HL-60 (cell line): ENCODE results near the gene NRXN3.

Source experiments
- DNase-seq, 2 experiments: peaks; one replicate each; pipeline ENCODE4 v3.0.0-alpha.2; 2010 to 2020; ENCODE audit warnings: low read depth in 1 of 2, low spot score in 1 of 2
- H3K27ac ChIP-seq: fragments of 250-450 bp; sonication (Bioruptor Pico); replicated peaks from 2 replicates; pipeline ENCODE4 v1.5.1; 2020; ENCODE audit warnings: mild to moderate bottlenecking, moderate library complexity
- H3K27me3 ChIP-seq: fragments of 250-450 bp; sonication (Bioruptor Pico); 2 replicates; pipeline ENCODE4 v1.5.1; 2021; ENCODE audit warnings: mild to moderate bottlenecking, moderate library complexity; ENCODE audit not compliant: insufficient read depth, poor library complexity, severe bottlenecking
- H3K4me3 ChIP-seq: replicated peaks from 2 replicates; pipeline ENCODE4 v1.5.1; 2011; ENCODE audit warnings: mild to moderate bottlenecking, control low read depth, low read length; ENCODE audit not compliant: insufficient read depth
- GABPA ChIP-seq: IDR thresholded peaks from 2 replicates; pipeline ENCODE4 v1.6.1; 2012; ENCODE audit warnings: low read depth
- POLR2AphosphoS5 ChIP-seq: IDR thresholded peaks from 2 replicates; pipeline ENCODE4 v1.6.1; 2012; ENCODE audit warnings: low read depth
- REST ChIP-seq: IDR thresholded peaks from 2 replicates; pipeline ENCODE4 v1.6.1; 2012; ENCODE audit warnings: low read depth; ENCODE audit not compliant: insufficient replicate concordance
- SPI1 ChIP-seq: IDR thresholded peaks from 2 replicates; pipeline ENCODE4 v1.6.1; 2012; ENCODE audit warnings: low read depth, mild to moderate bottlenecking, borderline replicate concordance
- TF ChIP-seq, protein P1 (sequence below): IDR thresholded peaks from one replicate; pipeline ENCODE4 v1.5.1; 2011; ENCODE audit warnings: low read length, control low read depth, inconsistent platforms; ENCODE audit not compliant: insufficient read depth

Gene NRXN3

GRCh38 chr14:79548836-79549235 lies 1378.7 kb downstream of the NRXN3 start:
- no peak for DNase-seq
- TF ChIP-seq GABPA (no peak), SPI1 (no peak)
- Histone ChIP-seq H3K27me3 (no peaks in the 10 kb centered on the region), H3K27ac (no peak overlapping the region), H3K4me3 (no peak overlapping the region)

GRCh38 chr14:79549515-79549914 lies 1379.3 kb downstream of the NRXN3 start:
- Histone ChIP-seq H3K27ac (no peak overlapping the region), H3K27me3 (no peaks in the 10 kb centered on the region), H3K4me3 (no peak overlapping the region)
- DNase-seq: no peak
- TF ChIP-seq SPI1 (no peak), POLR2AphosphoS5 (no peak), REST (no peak), GABPA (no peak)

GRCh38 chr14:79551523-79551922 lies 1381.3 kb downstream of the NRXN3 start:
- no peak for DNase-seq
- Histone ChIP-seq H3K27ac (no peak overlapping the region), H3K4me3 (no peak overlapping the region), H3K27me3 (no peaks in the 10 kb centered on the region)
- TF ChIP-seq SPI1: no peak

DNA sequence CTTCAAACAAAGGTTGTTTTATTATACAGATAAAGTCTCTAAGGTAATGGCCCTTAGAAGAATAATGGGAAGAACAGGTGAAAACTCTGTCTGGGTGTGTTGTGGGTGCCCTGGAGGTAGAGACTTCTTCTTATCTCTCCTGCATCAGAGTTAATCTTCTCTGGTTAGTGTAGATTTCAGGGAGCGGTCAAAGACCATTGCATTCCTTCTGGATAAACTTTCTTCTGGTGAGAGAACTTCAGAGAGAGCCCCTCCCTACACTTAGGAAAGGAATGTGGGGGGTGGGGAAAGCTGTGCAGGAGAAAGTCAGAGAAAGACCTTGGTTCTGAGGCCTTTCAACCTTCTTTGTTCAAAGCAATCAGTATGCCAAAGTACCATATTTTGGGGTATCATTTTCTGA lies 1382.6 kb downstream of the NRXN3 start:
- no peak overlapping the region for H3K4me3 ChIP-seq
- H3K27ac ChIP-seq: no peak overlapping the region
- TF ChIP-seq POLR2AphosphoS5 (no peak), GABPA (no peak), SPI1 (no peak), REST (no peak)
- no peaks in the 10 kb centered on the region for H3K27me3 ChIP-seq
- no peak for DNase-seq

DNA sequence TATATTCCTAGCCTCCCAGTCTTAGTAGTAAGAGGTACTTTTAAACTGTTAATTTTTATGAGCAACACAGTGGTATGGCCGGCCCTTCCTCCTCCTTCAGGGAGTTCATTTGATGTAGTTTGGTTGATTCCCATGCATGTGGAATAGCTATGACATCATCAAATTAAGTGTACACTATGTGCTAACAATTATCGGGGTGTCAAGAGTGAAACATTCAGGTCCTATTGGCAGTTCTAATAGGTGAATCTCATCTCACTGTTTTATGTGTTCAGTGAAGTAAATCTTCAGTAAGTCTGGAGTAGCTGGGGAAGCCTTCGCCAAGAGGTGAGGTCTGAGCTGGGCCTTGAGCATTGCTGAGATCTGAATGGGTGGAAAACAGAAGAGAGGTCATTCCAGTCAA lies 1384.6 kb downstream of the NRXN3 start:
- TF ChIP-seq, protein P1, sequence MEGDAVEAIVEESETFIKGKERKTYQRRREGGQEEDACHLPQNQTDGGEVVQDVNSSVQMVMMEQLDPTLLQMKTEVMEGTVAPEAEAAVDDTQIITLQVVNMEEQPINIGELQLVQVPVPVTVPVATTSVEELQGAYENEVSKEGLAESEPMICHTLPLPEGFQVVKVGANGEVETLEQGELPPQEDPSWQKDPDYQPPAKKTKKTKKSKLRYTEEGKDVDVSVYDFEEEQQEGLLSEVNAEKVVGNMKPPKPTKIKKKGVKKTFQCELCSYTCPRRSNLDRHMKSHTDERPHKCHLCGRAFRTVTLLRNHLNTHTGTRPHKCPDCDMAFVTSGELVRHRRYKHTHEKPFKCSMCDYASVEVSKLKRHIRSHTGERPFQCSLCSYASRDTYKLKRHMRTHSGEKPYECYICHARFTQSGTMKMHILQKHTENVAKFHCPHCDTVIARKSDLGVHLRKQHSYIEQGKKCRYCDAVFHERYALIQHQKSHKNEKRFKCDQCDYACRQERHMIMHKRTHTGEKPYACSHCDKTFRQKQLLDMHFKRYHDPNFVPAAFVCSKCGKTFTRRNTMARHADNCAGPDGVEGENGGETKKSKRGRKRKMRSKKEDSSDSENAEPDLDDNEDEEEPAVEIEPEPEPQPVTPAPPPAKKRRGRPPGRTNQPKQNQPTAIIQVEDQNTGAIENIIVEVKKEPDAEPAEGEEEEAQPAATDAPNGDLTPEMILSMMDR: no peak
- TF ChIP-seq POLR2AphosphoS5 (no peak), GABPA (no peak), REST (no peak), SPI1 (no peak)
- no peak overlapping the region for H3K27ac ChIP-seq
- no peaks in the 10 kb centered on the region for H3K27me3 ChIP-seq
- H3K4me3 ChIP-seq: no peak overlapping the region
- no peak for DNase-seq
